Measurements from ENCODE around the gene ANKRD27. TPM values are rescaled to one million over a fixed set of nuclear protein-coding genes. Genes with fewer than 3 reads are reported as not detected.
A peak's percentile ranks its signal among the peaks of the same experiment; 100 is the strongest.
"Not testable (repeated sequence)": the region's sequence is repeated elsewhere in the genome, so short reads cannot be mapped to it uniquely, and the experiment has no call there.

Gene ANKRD27
- total RNA-seq, 1 donor from 2014 or later = 15.3 TPM

DNA sequence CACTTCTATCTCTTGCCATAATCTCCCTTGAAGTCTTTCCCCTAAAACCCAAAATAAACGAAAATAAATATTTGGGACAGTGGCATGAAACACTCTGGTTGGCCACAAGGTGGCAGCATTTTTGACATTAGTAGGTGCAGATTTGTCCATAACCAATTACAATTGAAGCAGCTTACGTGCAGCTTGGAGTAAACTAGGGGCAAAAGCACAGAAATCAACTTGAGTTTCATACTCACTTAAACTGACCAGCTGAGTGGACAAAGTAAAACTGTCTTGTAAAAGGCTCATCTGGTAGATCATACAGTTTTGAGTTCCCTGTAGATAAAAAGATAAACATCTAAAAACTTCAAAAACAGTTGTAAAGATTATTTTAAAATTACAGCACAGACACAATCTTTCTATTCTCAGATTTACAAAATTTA, 75.2 kb downstream of the ANKRD27 start:
- H3K4me3 Mint-ChIP-seq (ENCODE audit: unreplicated experiment) = no peak overlapping the region
- H3K4me1 Mint-ChIP-seq (ENCODE audit: low read depth, unreplicated experiment) = no peaks in the 10 kb centered on the region
- H3K27ac Mint-ChIP-seq (ENCODE audit: unreplicated experiment) = no peak overlapping the region
- DNase-seq = no peak
- no peaks in the 10 kb centered on the region for H3K36me3 Mint-ChIP-seq (ENCODE audit: unreplicated experiment)
- no peaks in the 10 kb centered on the region for H3K27me3 Mint-ChIP-seq (ENCODE audit: unreplicated experiment)
- TF ChIP-seq, protein P1, sequence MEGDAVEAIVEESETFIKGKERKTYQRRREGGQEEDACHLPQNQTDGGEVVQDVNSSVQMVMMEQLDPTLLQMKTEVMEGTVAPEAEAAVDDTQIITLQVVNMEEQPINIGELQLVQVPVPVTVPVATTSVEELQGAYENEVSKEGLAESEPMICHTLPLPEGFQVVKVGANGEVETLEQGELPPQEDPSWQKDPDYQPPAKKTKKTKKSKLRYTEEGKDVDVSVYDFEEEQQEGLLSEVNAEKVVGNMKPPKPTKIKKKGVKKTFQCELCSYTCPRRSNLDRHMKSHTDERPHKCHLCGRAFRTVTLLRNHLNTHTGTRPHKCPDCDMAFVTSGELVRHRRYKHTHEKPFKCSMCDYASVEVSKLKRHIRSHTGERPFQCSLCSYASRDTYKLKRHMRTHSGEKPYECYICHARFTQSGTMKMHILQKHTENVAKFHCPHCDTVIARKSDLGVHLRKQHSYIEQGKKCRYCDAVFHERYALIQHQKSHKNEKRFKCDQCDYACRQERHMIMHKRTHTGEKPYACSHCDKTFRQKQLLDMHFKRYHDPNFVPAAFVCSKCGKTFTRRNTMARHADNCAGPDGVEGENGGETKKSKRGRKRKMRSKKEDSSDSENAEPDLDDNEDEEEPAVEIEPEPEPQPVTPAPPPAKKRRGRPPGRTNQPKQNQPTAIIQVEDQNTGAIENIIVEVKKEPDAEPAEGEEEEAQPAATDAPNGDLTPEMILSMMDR (IDR thresholded peaks at IDR 0.05; ENCODE audit: partially characterized antibody, unreplicated experiment) = peak; percentile 92
- H3K9me3 Mint-ChIP-seq (ENCODE audit: unreplicated experiment) = no peaks in the 10 kb centered on the region

DNA sequence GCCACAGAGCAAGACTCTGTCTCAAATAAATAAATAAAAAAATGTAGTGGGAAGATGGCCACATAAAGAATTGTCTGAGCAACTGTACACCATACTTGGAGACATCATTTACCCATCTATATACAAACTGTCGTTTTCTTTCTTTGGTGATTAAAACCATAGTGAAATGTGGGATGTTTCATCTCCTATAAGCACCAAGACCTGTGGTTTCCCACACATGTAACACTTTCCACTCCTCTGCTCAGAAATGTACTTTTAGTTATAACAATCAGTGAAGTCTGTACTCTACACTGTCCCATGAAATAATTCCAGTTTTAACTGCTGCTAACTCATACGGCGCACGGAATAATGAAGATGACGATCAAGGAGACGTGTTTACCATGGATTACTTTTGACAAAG, 75.7 kb downstream of the ANKRD27 start:
- DNase-seq = no peak
- TF ChIP-seq, protein P1 (IDR thresholded peaks at IDR 0.05; ENCODE audit: partially characterized antibody, unreplicated experiment) = no peak
- no peaks in the 10 kb centered on the region for H3K27me3 Mint-ChIP-seq (ENCODE audit: unreplicated experiment)
- H3K4me3 Mint-ChIP-seq (ENCODE audit: unreplicated experiment) = no peak overlapping the region
- H3K27ac Mint-ChIP-seq (ENCODE audit: unreplicated experiment) = no peak overlapping the region
- no peaks in the 10 kb centered on the region for H3K36me3 Mint-ChIP-seq (ENCODE audit: unreplicated experiment)
- no peaks in the 10 kb centered on the region for H3K4me1 Mint-ChIP-seq (ENCODE audit: low read depth, unreplicated experiment)
- H3K9me3 Mint-ChIP-seq (ENCODE audit: unreplicated experiment) = no peaks in the 10 kb centered on the region

DNA sequence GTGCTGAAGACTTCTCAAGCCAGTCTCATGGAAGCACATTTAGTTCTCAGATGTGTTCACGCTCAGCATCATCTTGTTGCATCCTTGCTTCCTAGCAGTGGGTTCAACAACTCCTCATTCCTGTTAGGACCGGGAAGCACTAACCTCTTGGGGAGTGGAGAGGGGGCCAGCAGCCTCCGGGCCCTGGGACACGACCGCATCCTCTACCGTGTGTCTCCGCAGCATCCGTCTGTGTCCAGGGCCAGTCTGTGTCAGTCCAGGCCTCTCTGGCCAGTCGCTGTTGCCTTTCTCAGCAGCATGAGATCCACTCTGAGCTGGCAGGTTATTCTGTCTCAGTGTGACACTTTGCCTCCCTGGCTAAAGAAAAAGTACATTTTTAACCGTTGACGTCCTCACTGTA, 77.0 kb downstream of the ANKRD27 start:
- DNase-seq = no peak
- Mint-ChIP-seq H3K27ac (ENCODE audit: unreplicated experiment) (no peak overlapping the region), H3K4me1 (ENCODE audit: low read depth, unreplicated experiment) (no peaks in the 10 kb centered on the region), H3K27me3 (ENCODE audit: unreplicated experiment) (no peaks in the 10 kb centered on the region), H3K4me3 (ENCODE audit: unreplicated experiment) (no peak overlapping the region), H3K36me3 (ENCODE audit: unreplicated experiment) (peaks cover 5% of the 10 kb centered on the region), H3K9me3 (ENCODE audit: unreplicated experiment) (no peaks in the 10 kb centered on the region)
- TF ChIP-seq, protein P1 (IDR thresholded peaks at IDR 0.05; ENCODE audit: partially characterized antibody, unreplicated experiment) = no peak

DNA sequence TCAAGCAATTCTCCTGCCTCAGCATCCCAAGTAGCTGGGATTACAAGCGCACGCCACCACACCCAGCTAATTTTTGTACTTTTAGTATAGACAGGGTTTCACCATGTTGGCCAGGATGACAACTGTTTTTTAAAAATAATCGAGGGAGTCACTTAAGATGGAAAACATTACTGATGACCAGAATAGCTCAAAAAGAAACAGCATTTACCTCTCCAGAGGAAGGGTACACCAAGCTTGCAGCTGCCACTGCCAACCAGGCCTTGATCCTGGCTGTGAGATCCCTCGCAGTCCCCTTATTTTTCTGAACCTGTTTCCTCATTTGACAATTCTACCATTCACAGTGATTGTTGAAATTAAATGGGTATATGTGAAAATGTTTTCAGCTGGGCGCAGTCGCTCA, 79.5 kb downstream of the ANKRD27 start:
- TF ChIP-seq, protein P1 (IDR thresholded peaks at IDR 0.05; ENCODE audit: partially characterized antibody, unreplicated experiment) = no peak
- Mint-ChIP-seq H3K27me3 (ENCODE audit: unreplicated experiment) (no peaks in the 10 kb centered on the region), H3K27ac (ENCODE audit: unreplicated experiment) (no peak overlapping the region), H3K4me3 (ENCODE audit: unreplicated experiment) (no peak overlapping the region), H3K4me1 (ENCODE audit: low read depth, unreplicated experiment) (no peaks in the 10 kb centered on the region), H3K36me3 (ENCODE audit: unreplicated experiment) (peaks cover 15% of the 10 kb centered on the region), H3K9me3 (ENCODE audit: unreplicated experiment) (peaks cover 2% of the 10 kb centered on the region)
- DNase-seq = no peak

DNA sequence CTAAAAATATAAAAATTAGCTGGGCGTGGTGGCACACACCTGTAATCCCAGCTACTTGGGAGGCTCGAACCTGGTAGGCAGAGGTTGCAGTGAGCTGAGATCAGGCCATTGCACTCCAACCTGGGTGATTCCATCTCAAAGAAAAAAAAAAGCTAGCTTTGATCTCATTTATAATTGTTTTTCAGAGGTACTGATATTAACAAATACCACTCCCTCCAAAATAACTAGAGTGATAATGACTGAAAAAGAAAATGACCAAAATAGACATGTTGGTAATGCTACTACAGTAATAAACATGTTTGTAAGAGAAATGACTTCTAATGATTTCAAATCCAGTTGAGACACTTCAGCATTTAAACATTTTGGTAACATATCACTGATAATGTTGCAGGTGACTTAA, 81.0 kb downstream of the ANKRD27 start:
- DNase-seq = no peak
- H3K4me1 Mint-ChIP-seq (ENCODE audit: low read depth, unreplicated experiment) = no peaks in the 10 kb centered on the region
- no peaks in the 10 kb centered on the region for H3K27me3 Mint-ChIP-seq (ENCODE audit: unreplicated experiment)
- H3K9me3 Mint-ChIP-seq (ENCODE audit: unreplicated experiment) = peaks cover 2% of the 10 kb centered on the region
- TF ChIP-seq, protein P1 (IDR thresholded peaks at IDR 0.05; ENCODE audit: partially characterized antibody, unreplicated experiment) = no peak
- H3K36me3 Mint-ChIP-seq (ENCODE audit: unreplicated experiment) = peaks cover 15% of the 10 kb centered on the region
- no peak overlapping the region for H3K4me3 Mint-ChIP-seq (ENCODE audit: unreplicated experiment)
- H3K27ac Mint-ChIP-seq (ENCODE audit: unreplicated experiment) = peak overlapping the region; percentile 38

DNA sequence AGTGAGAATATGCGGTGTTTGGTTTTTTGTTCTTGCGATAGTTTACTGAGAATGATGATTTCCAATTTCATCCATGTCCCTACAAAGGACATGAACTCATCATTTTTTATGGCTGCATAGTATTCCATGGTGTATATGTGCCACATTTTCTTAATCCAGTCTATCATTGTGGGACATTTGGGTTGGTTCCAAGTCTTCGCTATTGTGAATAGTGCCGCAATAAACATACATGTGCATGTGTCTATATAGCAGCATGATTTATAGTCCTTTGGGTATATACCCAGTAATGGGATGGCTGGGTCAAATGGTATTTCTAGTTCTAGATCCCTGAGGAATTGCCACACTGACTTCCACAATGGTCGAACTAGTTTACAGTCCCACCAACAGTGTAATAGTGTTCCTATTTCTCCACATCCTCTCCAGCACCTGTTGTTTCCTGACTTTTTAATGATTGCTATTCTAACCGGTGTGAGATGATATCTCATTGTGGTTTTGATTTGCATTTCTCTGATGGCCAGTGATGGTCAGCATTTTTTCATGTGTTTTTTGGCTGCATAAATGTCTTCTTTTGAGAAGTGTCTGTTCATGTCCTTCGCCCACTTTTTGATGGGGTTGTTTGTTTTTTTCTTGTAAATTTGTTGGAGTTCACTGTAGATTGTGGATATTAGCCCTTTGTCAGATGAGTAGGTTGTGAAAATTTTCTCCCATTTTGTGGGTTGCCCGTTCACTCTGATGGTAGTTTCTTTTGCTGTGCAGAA, 87.1 kb downstream of the ANKRD27 start:
- not testable (repeated sequence) for H3K4me3 Mint-ChIP-seq (ENCODE audit: unreplicated experiment); H3K4me1 Mint-ChIP-seq (ENCODE audit: low read depth, unreplicated experiment)
- H3K36me3 Mint-ChIP-seq (ENCODE audit: unreplicated experiment) = peaks cover 18% of the 10 kb centered on the region

More for the DNA sequence above, 87.1 kb downstream of the ANKRD27 start:
- DNase-seq; H3K27ac Mint-ChIP-seq (ENCODE audit: unreplicated experiment); H3K9me3 Mint-ChIP-seq (ENCODE audit: unreplicated experiment); H3K27me3 Mint-ChIP-seq (ENCODE audit: unreplicated experiment): not testable (repeated sequence)

Measured in glutamatergic neuron (in vitro differentiated cells).